ENCODE data around the gene CDH4. TPM values are rescaled to one million over a fixed set of nuclear protein-coding genes. Genes with fewer than 3 reads are reported as not detected.
"Not testable (repeated sequence)": the region's sequence is repeated elsewhere in the genome, so short reads cannot be mapped to it uniquely, and the experiment has no call there.

The CDH4 gene
- polyA plus RNA-seq, 4 donors: 5.6 to 8.8 (median 7.0) TPM

GRCh38 chr20:61477451-61477861 is 225.4 kb downstream of the CDH4 start:
- no peak for DNase-seq (ENCODE audit: low read depth in 4 of 4, low spot score in 2 of 4)

DNA sequence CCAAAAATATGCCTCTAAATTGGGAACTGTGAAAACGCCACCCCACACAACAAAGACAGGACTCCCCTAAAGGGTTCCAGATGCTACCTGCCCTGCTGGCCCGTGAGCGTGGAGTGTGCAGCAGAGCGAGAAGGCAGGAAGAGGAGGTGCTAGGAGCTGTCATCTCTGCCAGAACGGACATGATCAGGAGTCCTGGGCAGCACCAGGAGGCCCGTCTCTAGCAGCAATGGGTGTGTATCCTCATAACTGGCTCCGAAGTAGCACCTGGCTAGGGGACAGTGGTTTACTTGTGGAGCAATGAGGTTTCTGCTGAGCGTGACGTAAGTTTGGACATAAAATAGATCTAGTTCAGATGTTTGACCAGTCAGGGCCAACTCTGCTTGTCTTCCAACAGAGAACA is 226.0 kb downstream of the CDH4 start:
- DNase-seq (ENCODE audit: low read depth in 4 of 4, low spot score in 2 of 4): no peak

DNA sequence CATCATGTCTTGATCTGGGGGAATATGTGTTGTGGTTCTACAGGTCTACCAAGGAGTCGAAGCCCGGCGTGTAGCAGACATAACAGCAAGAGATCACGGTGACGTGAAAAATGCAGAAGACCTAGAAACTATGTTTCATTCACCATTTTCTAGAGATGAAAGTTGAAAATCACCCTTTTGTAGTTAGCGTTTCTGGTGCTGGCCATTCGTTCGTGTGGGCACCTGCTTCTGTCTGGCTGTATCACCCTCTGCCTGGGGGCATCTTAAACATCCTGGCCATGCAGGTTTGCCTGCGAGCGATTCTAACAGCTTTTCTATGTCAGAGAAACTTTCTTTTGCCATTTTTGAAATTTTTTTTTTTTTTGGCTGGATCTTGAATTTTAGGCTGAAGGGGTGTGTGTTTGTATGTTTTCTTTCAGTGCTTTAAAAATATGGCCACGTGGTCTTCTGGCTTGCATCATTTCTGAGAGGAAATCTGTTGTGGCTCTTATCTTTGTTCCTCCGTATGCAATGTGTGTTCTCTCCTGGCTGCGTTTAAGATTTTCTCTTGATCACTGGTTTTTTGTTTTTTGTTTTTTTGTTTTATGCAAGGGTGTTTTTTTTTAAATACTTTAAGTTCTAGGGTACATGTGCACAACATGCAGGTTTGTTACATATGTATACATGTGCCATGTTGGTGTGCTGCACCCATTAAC is 226.7 kb downstream of the CDH4 start:
- no peak for DNase-seq (ENCODE audit: low read depth in 4 of 4, low spot score in 2 of 4)

DNA sequence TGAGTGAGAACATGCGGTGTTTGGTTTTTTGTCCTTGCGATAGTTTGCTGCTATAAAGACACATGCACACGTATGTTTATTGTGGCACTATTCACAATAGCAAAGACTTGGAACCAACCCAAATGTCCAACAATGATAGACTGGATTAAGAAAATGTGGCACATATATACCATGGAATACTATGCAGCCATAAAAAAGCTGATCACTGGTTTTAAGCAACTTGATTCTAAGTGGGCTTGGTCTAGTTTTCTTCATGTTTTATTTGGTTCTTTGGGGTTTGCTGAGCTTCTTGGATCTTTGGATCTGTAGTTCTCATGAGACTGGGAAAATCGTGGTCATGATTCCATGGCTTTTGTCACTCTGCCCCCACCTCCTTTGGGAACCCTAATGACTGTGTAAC is 227.4 kb downstream of the CDH4 start:
- not testable (repeated sequence) for DNase-seq (ENCODE audit: low read depth in 4 of 4, low spot score in 2 of 4)

DNA sequence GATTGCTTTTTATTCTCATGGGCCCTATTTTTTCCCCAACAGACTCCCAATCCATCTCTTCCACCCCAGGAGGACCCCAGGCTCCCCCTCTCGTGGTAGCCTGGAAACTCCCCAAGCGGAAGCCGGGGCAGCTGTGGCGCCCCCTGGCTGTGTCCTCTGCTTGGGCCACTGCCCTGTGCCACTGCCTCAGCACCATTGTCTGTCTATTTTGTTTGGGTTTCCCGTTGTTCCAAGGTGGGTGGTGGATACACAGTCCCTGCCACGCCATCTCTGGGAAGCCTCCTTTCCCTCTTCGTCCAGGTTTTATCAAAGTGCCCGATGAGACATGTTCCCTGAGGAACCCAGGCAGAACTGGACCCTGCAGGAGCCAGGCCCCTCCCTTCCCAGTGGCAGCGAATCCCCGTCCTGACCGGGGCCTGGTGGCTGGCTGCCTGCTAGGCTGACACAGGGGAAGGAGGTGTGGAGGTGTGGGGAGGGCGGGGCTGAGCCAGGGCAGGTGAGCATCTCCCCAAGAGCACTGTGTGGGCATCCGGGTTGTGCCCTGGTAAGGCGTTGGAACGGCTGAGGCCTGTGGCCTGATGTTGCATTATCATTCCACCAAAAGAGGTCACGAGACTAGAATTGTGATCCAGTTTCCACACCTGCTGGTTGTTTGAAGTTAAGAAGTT is 228.2 kb downstream of the CDH4 start:
- no peak for DNase-seq (ENCODE audit: low read depth in 4 of 4, low spot score in 2 of 4)

GRCh38 chr20:61482056-61482887 is 230.2 kb downstream of the CDH4 start:
- DNase-seq (ENCODE audit: low read depth in 4 of 4, low spot score in 2 of 4): no peak

DNA sequence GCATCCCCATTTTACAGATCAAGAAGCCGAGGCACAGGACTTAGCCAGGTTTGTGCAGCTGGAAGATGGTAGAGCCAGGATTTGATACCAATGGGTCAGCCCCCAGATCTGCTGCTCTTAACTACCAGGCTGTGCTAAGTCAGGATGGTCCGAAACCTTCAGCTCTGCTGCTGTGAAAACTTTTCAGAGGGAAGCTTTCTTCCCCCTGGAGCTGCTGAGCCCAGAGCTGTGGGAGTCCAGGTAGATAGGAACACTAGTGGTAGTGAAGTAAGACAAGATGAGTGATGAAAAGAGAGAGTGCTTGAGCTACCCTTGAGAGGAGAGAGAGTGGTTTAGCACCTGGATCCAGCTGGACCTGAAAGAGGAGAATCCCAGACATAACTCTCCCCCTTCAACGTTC is 230.8 kb downstream of the CDH4 start:
- DNase-seq (ENCODE audit: low read depth in 4 of 4, low spot score in 2 of 4): no peak

DNA sequence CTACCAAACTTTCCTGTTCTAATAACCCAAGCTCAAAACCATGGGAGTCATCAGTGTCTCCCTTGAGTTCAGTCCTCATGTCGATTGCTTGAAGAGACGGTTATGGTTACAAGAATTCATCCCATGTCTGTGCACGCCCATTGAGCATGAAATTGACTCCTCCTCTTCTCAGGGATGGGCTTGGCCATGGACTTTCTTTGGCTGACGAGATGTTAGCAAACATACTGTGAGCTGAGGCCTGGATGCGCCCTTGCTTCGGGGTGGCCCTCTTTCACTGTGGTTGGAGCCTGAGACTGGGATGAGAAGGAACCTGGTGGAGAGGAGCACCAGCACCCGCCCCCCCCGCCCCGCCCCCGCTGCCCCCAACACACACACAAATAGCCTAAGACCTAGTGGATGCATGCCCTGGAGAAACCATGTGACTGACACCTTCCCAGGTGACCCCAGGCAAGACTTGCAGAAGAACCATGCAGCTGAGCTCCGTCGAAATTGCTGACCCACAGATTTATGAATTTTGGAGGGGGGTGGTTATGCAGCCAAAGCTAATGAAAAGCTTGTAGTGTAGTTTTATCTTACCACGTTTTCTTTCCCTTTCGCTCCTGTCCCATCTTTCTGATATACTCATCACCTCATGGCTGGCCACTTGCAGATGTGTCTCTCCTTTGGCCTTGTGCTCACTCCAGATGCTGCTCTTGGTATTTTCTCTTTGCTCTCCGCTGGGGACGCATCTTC is 231.4 kb downstream of the CDH4 start:
- DNase-seq (ENCODE audit: low read depth in 4 of 4, low spot score in 2 of 4): no peak

GRCh38 chr20:61486198-61486597 is 234.1 kb downstream of the CDH4 start:
- no peak for DNase-seq (ENCODE audit: low read depth in 4 of 4, low spot score in 2 of 4)

GRCh38 chr20:61487346-61487996 is 235.4 kb downstream of the CDH4 start:
- no peak for DNase-seq (ENCODE audit: low read depth in 4 of 4, low spot score in 2 of 4)

- no peak for DNase-seq (ENCODE audit: low read depth in 4 of 4, low spot score in 2 of 4)
These were observed 235.9 kb downstream of the CDH4 start for GRCh38 chr20:61487997-61488371.

GRCh38 chr20:61490721-61491120 is 238.7 kb downstream of the CDH4 start:
- no peak for DNase-seq (ENCODE audit: low read depth in 4 of 4, low spot score in 2 of 4)

GRCh38 chr20:61492065-61492464 is 240.0 kb downstream of the CDH4 start:
- DNase-seq (ENCODE audit: low read depth in 4 of 4, low spot score in 2 of 4): no peak

- no peak for DNase-seq (ENCODE audit: low read depth in 4 of 4, low spot score in 2 of 4)
These were observed 241.8 kb downstream of the CDH4 start for GRCh38 chr20:61493798-61494305.

DNA sequence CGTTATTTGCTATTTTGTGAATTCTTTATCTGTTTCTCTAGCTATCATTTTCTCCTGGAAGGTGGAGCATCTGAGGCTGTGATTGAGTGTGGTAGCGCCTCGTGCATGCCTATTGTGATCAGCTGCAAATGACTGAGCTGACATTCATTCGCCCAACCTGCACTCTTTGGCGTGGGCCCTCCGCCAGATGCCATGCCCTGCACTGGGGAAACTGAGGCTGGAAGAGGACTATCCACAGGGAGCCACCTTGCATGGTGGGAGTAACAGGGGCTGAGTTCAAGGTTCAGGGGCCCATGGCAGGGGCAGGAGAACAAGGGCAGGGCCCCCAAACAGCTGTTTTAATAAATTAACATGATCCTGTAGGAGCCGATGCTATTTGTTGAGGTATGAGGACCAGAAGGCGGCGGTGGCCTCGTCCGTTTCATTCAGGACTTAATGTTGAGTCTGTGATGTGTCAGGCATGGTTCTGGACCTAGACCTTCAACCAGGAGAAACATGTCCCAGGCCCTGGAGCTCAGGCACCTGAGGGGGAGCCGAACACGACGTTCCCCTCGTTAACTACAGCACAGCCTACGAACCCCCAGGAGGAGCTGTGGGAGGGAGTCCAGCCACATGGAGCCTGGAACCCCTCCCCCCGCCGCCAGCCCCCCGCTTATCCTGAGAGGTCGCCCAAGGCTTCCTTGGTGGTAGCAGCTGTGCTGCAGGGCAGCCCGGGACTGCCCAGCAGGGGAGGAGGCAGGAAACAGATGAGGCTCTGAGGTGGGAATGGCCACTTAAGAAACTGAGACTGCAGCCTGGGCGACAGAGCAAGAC is 242.9 kb downstream of the CDH4 start:
- no peak for DNase-seq (ENCODE audit: low read depth in 4 of 4, low spot score in 2 of 4)

DNA sequence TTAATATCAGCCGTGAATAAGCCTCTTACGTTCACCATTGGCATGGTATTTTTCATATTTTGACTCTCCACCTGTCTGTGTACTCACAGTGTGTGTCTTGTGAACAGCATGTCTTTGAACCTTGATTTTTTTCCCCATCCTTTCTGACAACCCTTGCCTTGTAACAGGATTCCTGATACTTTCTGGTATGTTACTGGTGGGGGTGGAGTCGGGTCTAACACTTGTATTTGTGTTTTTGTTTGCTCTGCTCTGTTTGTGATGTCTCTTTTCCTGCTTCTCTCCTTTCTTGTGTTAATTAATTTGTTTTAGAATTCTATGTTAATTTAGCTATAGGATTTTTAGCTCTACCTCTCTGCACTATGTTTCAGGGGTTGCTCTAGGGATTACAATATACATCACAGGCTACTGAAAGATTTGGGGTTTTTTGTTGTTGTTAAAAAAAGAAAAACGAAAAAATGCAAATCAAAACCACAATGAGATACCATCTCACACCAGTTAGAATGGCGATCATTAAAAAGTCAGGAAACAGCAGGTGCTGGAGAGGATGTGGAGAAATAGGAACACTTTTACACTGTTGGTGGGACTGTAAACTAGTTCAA is 245.1 kb downstream of the CDH4 start:
- no peak for DNase-seq (ENCODE audit: low read depth in 4 of 4, low spot score in 2 of 4)

GRCh38 chr20:61499859-61500554 is 247.9 kb downstream of the CDH4 start:
- no peak for DNase-seq (ENCODE audit: low read depth in 4 of 4, low spot score in 2 of 4)

DNA sequence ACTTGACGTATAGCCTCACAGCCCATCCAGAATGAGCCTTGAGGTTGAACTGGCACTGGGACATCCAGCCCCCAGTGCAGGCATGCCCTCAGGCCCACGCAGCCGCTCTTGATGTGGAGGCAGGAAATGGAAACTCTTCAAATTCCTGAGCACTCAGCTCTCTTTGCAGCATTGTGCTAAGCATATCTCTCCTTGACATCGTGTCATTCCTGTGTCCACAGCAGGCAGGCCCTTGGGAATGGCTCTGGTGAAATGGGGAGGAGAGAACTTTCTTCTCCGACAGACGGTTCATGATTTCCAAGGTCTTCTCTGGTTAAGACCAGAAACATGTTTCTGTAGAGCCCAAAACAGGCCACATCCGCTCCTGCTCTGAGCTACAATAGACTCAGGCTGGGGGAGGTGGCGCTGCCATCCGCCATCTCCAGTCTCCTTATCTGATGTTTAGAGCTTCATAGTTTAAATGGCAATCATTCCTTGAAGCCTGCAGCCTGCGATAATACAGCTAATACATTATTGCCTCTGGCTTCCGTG is 248.8 kb downstream of the CDH4 start:
- no peak for DNase-seq (ENCODE audit: low read depth in 4 of 4, low spot score in 2 of 4)

All from left renal cortex interstitium (tissue), 4 donors.